B cell (primary cell): ENCODE measurements around the gene THSD7A. TPM values are rescaled to one million over a fixed set of nuclear protein-coding genes. Genes with fewer than 3 reads are reported as not detected.

ENCODE experiments used
- ATAC-seq: fragments of 200-7000 bp; cut with Tn5 transposase; one replicate; pipeline ENCODE4 v1.10.0; 2021; ENCODE audit warnings: low read depth, mild to moderate bottlenecking, moderate number of reproducible peaks, moderate library complexity
- CTCF ChIA-PET: fragments of 350-600 bp; sonication (Branson Sonifier 250); formaldehyde crosslinking; loops from one replicate; lab custom pipeline; 2021; ENCODE audit warnings: antibody characterized with exemption, inconsistent platforms; lab: Charles Lee
- POLR2A ChIA-PET: fragments of 350-600 bp; sonication (Branson Sonifier 250); formaldehyde crosslinking; loops from one replicate; lab custom pipeline; 2021; ENCODE audit warnings: antibody characterized with exemption; lab: Charles Lee
- DNase-seq: peaks from one replicate; pipeline ENCODE4 v3.0.0; 2013
- H2AFZ ChIP-seq: 2 replicates; pipeline ENCODE4 v1.6.1; 2012; ENCODE audit warnings: mild to moderate bottlenecking, low read depth, low read length; ENCODE audit not compliant: insufficient read depth, poor library complexity, severe bottlenecking
- H3K27ac ChIP-seq, 2 donors: 1 replicate in 1 of 2; 2 replicates in 1 of 2; pipeline ENCODE4 v1.5.1; 2012 to 2013; ENCODE audit warnings: low read length in 2 of 2, mild to moderate bottlenecking in 2 of 2, moderate library complexity in 1 of 2
- H3K27me3 ChIP-seq, 4 experiments: fragments of 200-600 bp in 1 of 4; sonication (generic) in 1 of 4; replicated peaks in 1 of 4; 1 replicate in 2 of 4; 2 replicates in 2 of 4; pipeline versions ENCODE4 v1.6.1 to v1.7.0; 2013 to 2016; ENCODE audit warnings: low read length in 3 of 4, mild to moderate bottlenecking in 2 of 4, mixed read lengths in 1 of 4, moderate library complexity in 1 of 4; ENCODE audit not compliant: insufficient read depth in 4 of 4, control insufficient read depth in 3 of 4; ENCODE audit errors: control extremely low read depth in 1 of 4
- H3K36me3 ChIP-seq, 2 experiments: replicated peaks in 1 of 2; 1 replicate in 1 of 2; 2 replicates in 1 of 2; pipeline versions ENCODE4 v1.6.1 to v1.7.1; 2013; ENCODE audit warnings: low read length in 1 of 2; ENCODE audit not compliant: insufficient read depth in 2 of 2, control insufficient read depth in 1 of 2; ENCODE audit errors: control extremely low read depth in 1 of 2, extremely low read depth in 1 of 2
- H3K4me1 ChIP-seq, 2 donors: fragments of 200-600 bp in 1 of 2; sonication (generic) in 1 of 2; 1 replicate in 1 of 2; 2 replicates in 1 of 2; pipeline versions ENCODE4 v1.5.1 to v1.6.1; 2013 to 2017; ENCODE audit warnings: low read length in 2 of 2; ENCODE audit not compliant: control insufficient read depth in 2 of 2, insufficient read depth in 2 of 2
- H3K4me2 ChIP-seq: replicated peaks from 2 replicates; pipeline ENCODE3; 2012; ENCODE audit warnings: mild to moderate bottlenecking, low read depth, low read length; ENCODE audit not compliant: poor library complexity, severe bottlenecking
- H3K4me3 ChIP-seq, 5 experiments: fragments of 200-600 bp in 1 of 5; sonication (generic) in 1 of 5; 1 replicate in 3 of 5; 2 replicates in 2 of 5; pipeline versions ENCODE4 v1.5.1 to v1.7.0; 2011 to 2016; ENCODE audit warnings: low read length in 4 of 5, mild to moderate bottlenecking in 4 of 5, low read depth in 2 of 5, control low read depth in 1 of 5, moderate library complexity in 1 of 5; ENCODE audit not compliant: insufficient read depth in 1 of 5; ENCODE audit errors: control extremely low read depth in 1 of 5, extremely low read depth in 1 of 5
- H3K79me2 ChIP-seq: fragments of 200-600 bp; sonication (generic); one replicate; pipeline ENCODE4 v1.6.0; 2016; ENCODE audit warnings: low read length; ENCODE audit not compliant: control insufficient read depth, insufficient read depth
- H3K9ac ChIP-seq: fragments of 200-600 bp; sonication (generic); 2 replicates; pipeline ENCODE4 v1.6.1; 2017; ENCODE audit warnings: mild to moderate bottlenecking, low read length, moderate library complexity
- H3K9me3 ChIP-seq, 3 donors: one replicate each; pipeline versions ENCODE4 v1.6.1 to v1.7.1; 2013; ENCODE audit warnings: low read length in 2 of 3; ENCODE audit not compliant: control insufficient read depth in 2 of 3, insufficient read depth in 1 of 3; ENCODE audit errors: control extremely low read depth in 1 of 3
- H4K20me1 ChIP-seq: 2 replicates; pipeline ENCODE4 v1.6.0; 2012; ENCODE audit warnings: mild to moderate bottlenecking, low read length; ENCODE audit not compliant: insufficient read depth, control insufficient read depth, poor library complexity, severe bottlenecking
- H3K27ac Mint-ChIP-seq: one replicate; pipeline ENCODE4 v1.8.0; 2021; ENCODE audit warnings: mixed read lengths
- H3K27me3 Mint-ChIP-seq: one replicate; pipeline ENCODE4 v1.8.0; 2021; ENCODE audit warnings: mixed read lengths
- H3K4me1 Mint-ChIP-seq: one replicate; pipeline ENCODE4 v1.8.0; 2021; ENCODE audit warnings: mixed read lengths
- H3K4me3 Mint-ChIP-seq: one replicate; pipeline ENCODE4 v1.8.0; 2021; ENCODE audit warnings: mixed read lengths
- H3K9me3 Mint-ChIP-seq: one replicate; pipeline ENCODE4 v1.8.0; 2022; ENCODE audit warnings: mixed read lengths; ENCODE audit not compliant: insufficient read depth
- EZH2 ChIP-seq: IDR thresholded peaks from 2 replicates; pipeline ENCODE4 v1.6.1; 2012; ENCODE audit warnings: borderline replicate concordance, low read depth, mild to moderate bottlenecking, moderate library complexity, low read length; ENCODE audit not compliant: insufficient read depth, poor library complexity, severe bottlenecking
- WGBS: methylation state at CpG from one replicate; pipeline ENCODE4 v1.1.5; 2013; ENCODE audit warnings: missing lambda C conversion rate; ENCODE audit not compliant: insufficient coverage; 5-methylcytosine and 5-hydroxymethylcytosine counted together
- intact Hi-C: fragments of 100-400 bp; cut with micrococcal nuclease; formaldehyde crosslinking; loops from one replicate; pipeline ENCODE4 v1.10.0; 2022
- polyA plus RNA-seq: library from polyadenylated mRNA; depleted of rRNA; stranded (reverse); fragments of >200 nt; gene quantifications from 2 replicates; pipeline ENCODE4 v1.2.3, GENCODE V29; 2012
- total RNA-seq, 2 donors: library from RNA; stranded (reverse); fragments of 120-200 nt in 1 of 2; gene quantifications; 1 replicate in 1 of 2; 2 replicates in 1 of 2; pipeline versions ENCODE4 v1.2.3 to v1.2.4, GENCODE V29; 2013 to 2022
- TF ChIP-seq, protein P1 (sequence below): fragments of 200-600 bp; IDR thresholded peaks from one replicate; pipeline ENCODE4 v1.8.0; 2022; ENCODE audit warnings: antibody characterized with exemption, mild to moderate bottlenecking

Gene THSD7A
- total and polyA plus RNA-seq, 2 donors (not counting 1 experiment from before 2014, with no cell fraction given): not detected

GRCh38 chr7:11753433-11753832, 78.6 kb downstream of the THSD7A start:
- no peaks in the 10 kb centered on the region for H4K20me1 ChIP-seq
- no peak overlapping the region for H3K4me3 Mint-ChIP-seq
- TF ChIP-seq EZH2: no peak
- TF ChIP-seq, protein P1, sequence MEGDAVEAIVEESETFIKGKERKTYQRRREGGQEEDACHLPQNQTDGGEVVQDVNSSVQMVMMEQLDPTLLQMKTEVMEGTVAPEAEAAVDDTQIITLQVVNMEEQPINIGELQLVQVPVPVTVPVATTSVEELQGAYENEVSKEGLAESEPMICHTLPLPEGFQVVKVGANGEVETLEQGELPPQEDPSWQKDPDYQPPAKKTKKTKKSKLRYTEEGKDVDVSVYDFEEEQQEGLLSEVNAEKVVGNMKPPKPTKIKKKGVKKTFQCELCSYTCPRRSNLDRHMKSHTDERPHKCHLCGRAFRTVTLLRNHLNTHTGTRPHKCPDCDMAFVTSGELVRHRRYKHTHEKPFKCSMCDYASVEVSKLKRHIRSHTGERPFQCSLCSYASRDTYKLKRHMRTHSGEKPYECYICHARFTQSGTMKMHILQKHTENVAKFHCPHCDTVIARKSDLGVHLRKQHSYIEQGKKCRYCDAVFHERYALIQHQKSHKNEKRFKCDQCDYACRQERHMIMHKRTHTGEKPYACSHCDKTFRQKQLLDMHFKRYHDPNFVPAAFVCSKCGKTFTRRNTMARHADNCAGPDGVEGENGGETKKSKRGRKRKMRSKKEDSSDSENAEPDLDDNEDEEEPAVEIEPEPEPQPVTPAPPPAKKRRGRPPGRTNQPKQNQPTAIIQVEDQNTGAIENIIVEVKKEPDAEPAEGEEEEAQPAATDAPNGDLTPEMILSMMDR: no peak
- no peaks in the 10 kb centered on the region for H3K9me3 Mint-ChIP-seq
- intact Hi-C loops: no loop called here
- H3K4me1 ChIP-seq: no peaks in the 10 kb centered on the region
- no peaks in the 10 kb centered on the region for H3K27me3 Mint-ChIP-seq
- no peak overlapping the region for H3K27ac Mint-ChIP-seq
- ATAC-seq (no peak), DNase-seq (no peak)
- CTCF ChIA-PET: no interaction called here
- no peak overlapping the region for H3K27ac ChIP-seq
- H3K4me3 ChIP-seq: no peak overlapping the region
- no peak overlapping the region for H3K4me2 ChIP-seq
- H3K79me2 ChIP-seq: no peaks in the 10 kb centered on the region
- no peaks in the 10 kb centered on the region for H3K9me3 ChIP-seq
- no peak overlapping the region for H2AFZ ChIP-seq
- POLR2A ChIA-PET: no interaction called here
- H3K27me3 ChIP-seq: no peaks in the 10 kb centered on the region
- H3K9ac ChIP-seq: no peak overlapping the region
- H3K36me3 ChIP-seq: no peaks in the 10 kb centered on the region
- no peaks in the 10 kb centered on the region for H3K4me1 Mint-ChIP-seq

DNA sequence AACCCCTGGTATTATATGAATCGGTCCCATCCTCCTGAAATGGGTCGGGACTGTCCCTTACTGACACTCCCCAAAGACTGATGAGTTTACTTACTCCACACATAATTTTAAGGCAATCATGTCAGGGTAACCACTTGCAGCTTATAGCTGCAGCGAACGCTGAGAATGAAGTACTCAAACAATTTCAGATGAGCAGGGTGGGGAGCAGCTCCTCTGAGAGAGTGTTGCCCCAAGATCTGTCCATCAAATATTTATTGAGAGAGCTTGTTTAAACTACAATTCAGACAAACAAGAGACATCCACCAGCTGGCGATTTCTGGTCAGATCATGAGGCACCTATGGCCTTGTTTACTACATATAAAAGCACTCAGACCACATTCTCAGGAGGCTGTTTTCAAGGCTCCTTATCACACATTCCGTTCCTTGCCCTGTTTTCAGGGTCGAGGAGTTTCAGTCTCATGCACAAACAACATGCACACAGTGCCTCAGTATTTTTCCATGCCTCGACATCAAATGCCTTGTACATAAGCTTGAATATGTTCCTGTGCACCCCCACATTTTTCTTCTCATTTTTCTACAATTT, 80.1 kb downstream of the THSD7A start:
- H3K27me3 Mint-ChIP-seq: no peaks in the 10 kb centered on the region
- Histone ChIP-seq H2AFZ (no peak overlapping the region), H3K27me3 (no peaks in the 10 kb centered on the region), H3K9me3 (no peaks in the 10 kb centered on the region), H3K27ac (no peak overlapping the region), H3K36me3 (no peaks in the 10 kb centered on the region), H3K4me1 (no peaks in the 10 kb centered on the region), H3K9ac (no peak overlapping the region), H4K20me1 (no peaks in the 10 kb centered on the region), H3K79me2 (no peaks in the 10 kb centered on the region), H3K4me2 (no peak overlapping the region), H3K4me3 (no peak overlapping the region)
- no peaks in the 10 kb centered on the region for H3K9me3 Mint-ChIP-seq
- ChIA-PET POLR2A (no interaction called here), CTCF (no interaction called here)
- H3K4me3 Mint-ChIP-seq: no peak overlapping the region
- H3K27ac Mint-ChIP-seq: no peak overlapping the region
- intact Hi-C loops: no loop called here
- TF ChIP-seq EZH2: no peak
- TF ChIP-seq, protein P1: no peak
- WGBS: 83% methylated on average over 6 of the region's 8 CpGs
- H3K4me1 Mint-ChIP-seq: no peaks in the 10 kb centered on the region
- no peak for ATAC-seq
- DNase-seq: no peak
